PC-3 (cell line): Measurements from ENCODE around the gene FASTK. TPM values are rescaled to one million over a fixed set of nuclear protein-coding genes. Genes with fewer than 3 reads are reported as not detected.
A peak's percentile ranks its signal among the peaks of the same experiment; 100 is the strongest.

Source experiments
- ATAC-seq: fragments of 200-7000 bp; cut with Tn5 transposase; 2 replicates; pipeline ENCODE4 v1.9.1; 2020; ENCODE audit warnings: mild to moderate bottlenecking, moderate library complexity
- BruUV-seq: library from RNA; stranded (reverse); fragments of 400-500 nt; replicated peaks from 2 replicates; lab custom pipeline; 2021; lab: Mats Ljungman, UMichigan
- CTCF ChIA-PET: fragments of 300-600 bp; sonication (Branson Sonifier 250); formaldehyde crosslinking; loops from one replicate; lab custom pipeline; 2022; ENCODE audit warnings: antibody characterized with exemption; lab: Charles Lee
- POLR2A ChIA-PET: fragments of 300-600 bp; sonication (Branson Sonifier 250); formaldehyde crosslinking; loops from one replicate; lab custom pipeline; 2022; ENCODE audit warnings: antibody characterized with exemption; ENCODE audit not compliant: unreplicated experiment; lab: Charles Lee
- DNase-seq: peaks from one replicate; pipeline ENCODE4 v3.0.0-alpha.2; 2015
- H2AFZ ChIP-seq: fragments of 300-600 bp; sonication (generic); 2 replicates; pipeline ENCODE4 v1.6.0; 2016; ENCODE audit warnings: antibody characterized with exemption, low read length
- H3F3A ChIP-seq: fragments of 300-600 bp; sonication (generic); one replicate; pipeline ENCODE4 v1.6.0; 2017; ENCODE audit warnings: antibody characterized with exemption, low read length, control low read depth, mild to moderate bottlenecking; ENCODE audit not compliant: unreplicated experiment
- H3K27ac ChIP-seq: fragments of 300-600 bp; sonication (generic); 2 replicates; pipeline ENCODE4 v1.5.1; 2016; ENCODE audit warnings: mild to moderate bottlenecking, low read length
- H3K27me3 ChIP-seq: fragments of 300-600 bp; sonication (generic); 2 replicates; pipeline ENCODE4 v1.6.1; 2016; ENCODE audit warnings: low read length, mixed read lengths
- H3K36me3 ChIP-seq: fragments of 300-600 bp; sonication (generic); 2 replicates; pipeline ENCODE4 v1.6.1; 2016; ENCODE audit warnings: low read depth, mixed run types, low read length, mixed read lengths
- H3K4me1 ChIP-seq: fragments of 300-600 bp; sonication (generic); 2 replicates; pipeline ENCODE4 v1.5.1; 2016; ENCODE audit warnings: low read length; ENCODE audit not compliant: insufficient read depth
- H3K4me2 ChIP-seq: fragments of 300-600 bp; sonication (generic); 2 replicates; pipeline ENCODE4 v1.6.0; 2016; ENCODE audit warnings: low read length
- H3K4me3 ChIP-seq: fragments of 300-600 bp; sonication (generic); 2 replicates; pipeline ENCODE4 v1.5.1; 2016; ENCODE audit warnings: mild to moderate bottlenecking, low read length, mixed read lengths
- H3K79me2 ChIP-seq: fragments of 300-600 bp; sonication (generic); 2 replicates; pipeline ENCODE4 v1.6.1; 2017; ENCODE audit warnings: low read length, mixed read lengths
- H3K9ac ChIP-seq: fragments of 300-600 bp; sonication (generic); 2 replicates; pipeline ENCODE4 v1.6.0; 2016; ENCODE audit warnings: mild to moderate bottlenecking, low read length
- H3K9me2 ChIP-seq: fragments of 300-600 bp; sonication (generic); replicated peaks from 2 replicates; pipeline ENCODE4 v1.6.1; 2016; ENCODE audit warnings: mixed run types, low read length, mixed read lengths
- H3K9me3 ChIP-seq: fragments of 300-600 bp; sonication (generic); 2 replicates; pipeline ENCODE4 v1.6.1; 2016; ENCODE audit warnings: low read length, mixed read lengths
- H4K20me1 ChIP-seq: fragments of 300-600 bp; sonication (generic); 2 replicates; pipeline ENCODE4 v1.6.1; 2016; ENCODE audit warnings: low read length, mixed read lengths
- CTCF ChIP-seq: fragments of 300-600 bp; sonication (generic); conservative IDR thresholded peaks from 2 replicates; pipeline ENCODE4 v1.5.1; 2017; ENCODE audit warnings: antibody characterized with exemption, low read depth, mild to moderate bottlenecking, low read length
- EZH2 ChIP-seq: fragments of 300-600 bp; sonication (generic); IDR thresholded peaks from one replicate; pipeline ENCODE4 v1.6.1; 2017; ENCODE audit warnings: antibody characterized with exemption, mild to moderate bottlenecking, low read length; ENCODE audit not compliant: unreplicated experiment
- EZH2phosphoT487 ChIP-seq: fragments of 300-600 bp; sonication (generic); IDR thresholded peaks from 2 replicates; pipeline ENCODE4 v1.6.1; 2018; ENCODE audit warnings: mild to moderate bottlenecking, antibody characterized with exemption, low read length, borderline replicate concordance
- intact Hi-C: fragments of 100-400 bp; cut with micrococcal nuclease; formaldehyde crosslinking; loops from 2 replicates; pipeline ENCODE4 v1.9.0; 2023
- total RNA-seq: library from RNA; depleted of rRNA; stranded (reverse); fragments of >200 nt; gene quantifications from 2 replicates; pipeline ENCODE4 v1.2.3, GENCODE V29; 2014

The FASTK gene
- total RNA-seq, 1 experiment from 2014 or later = 163 TPM

DNA sequence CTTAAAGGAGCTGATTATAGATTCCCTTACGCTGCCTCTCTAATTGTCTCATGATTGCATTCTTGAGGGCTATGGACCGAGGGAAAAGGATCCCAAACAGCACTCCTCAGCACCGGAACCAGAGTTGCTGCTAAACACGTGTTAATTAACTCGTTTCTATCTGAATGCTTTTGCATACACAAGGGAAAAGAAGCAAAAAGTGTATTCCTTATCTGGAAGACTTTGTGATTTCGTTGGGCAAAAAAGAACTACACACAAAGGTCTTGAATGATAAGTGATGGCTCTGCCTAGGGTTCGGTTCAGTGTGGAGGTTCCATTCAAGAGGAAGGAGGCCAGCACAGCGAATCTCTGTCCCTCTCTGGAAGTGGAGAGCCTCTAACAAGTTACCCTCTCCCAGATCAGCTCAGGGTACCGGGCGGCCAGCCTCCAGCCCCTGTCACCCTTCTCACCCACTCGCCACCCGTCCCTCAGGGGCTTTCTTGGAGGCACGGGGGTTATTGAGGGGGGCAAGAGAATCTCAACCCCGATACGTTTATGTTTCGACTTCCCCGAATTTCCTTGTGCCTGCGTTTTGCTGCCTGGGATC is 21.7 kb downstream of the FASTK start:
- ChIA-PET CTCF (no interaction called here), POLR2A (interaction anchor here (0.6 kb wide), 1 partner anchor 57 kb away, joined by 3 read pairs; no protein-coding TSS in a partner anchor)
- DNase-seq (peak; percentile 30), ATAC-seq (no peak)
- Histone ChIP-seq H3F3A (no peaks in the 10 kb centered on the region), H3K36me3 (no peaks in the 10 kb centered on the region), H3K9ac (peak overlapping the region; percentile 89), H3K4me3 (peak overlapping the region; percentile 86), H3K9me3 (no peaks in the 10 kb centered on the region), H3K9me2 (no peaks in the 10 kb centered on the region), H3K27me3 (no peaks in the 10 kb centered on the region), H2AFZ (peak overlapping the region; percentile 82), H3K27ac (peak overlapping the region; percentile 67), H3K4me1 (peaks cover 48% of the 10 kb centered on the region), H3K79me2 (peaks cover 32% of the 10 kb centered on the region), H3K4me2 (peak overlapping the region; percentile 99), H4K20me1 (no peaks in the 10 kb centered on the region)
- intact Hi-C loops = loop anchor here (1.0 kb wide), 3 partner anchors 21 to 31 kb away; partner anchors contain the start of genes ABCB8, AGAP3 and FASTK
- TF ChIP-seq CTCF (no peak), EZH2phosphoT487 (no peak), EZH2 (no peak)
- TSS peak; percentile 63 for BruUV-seq

DNA sequence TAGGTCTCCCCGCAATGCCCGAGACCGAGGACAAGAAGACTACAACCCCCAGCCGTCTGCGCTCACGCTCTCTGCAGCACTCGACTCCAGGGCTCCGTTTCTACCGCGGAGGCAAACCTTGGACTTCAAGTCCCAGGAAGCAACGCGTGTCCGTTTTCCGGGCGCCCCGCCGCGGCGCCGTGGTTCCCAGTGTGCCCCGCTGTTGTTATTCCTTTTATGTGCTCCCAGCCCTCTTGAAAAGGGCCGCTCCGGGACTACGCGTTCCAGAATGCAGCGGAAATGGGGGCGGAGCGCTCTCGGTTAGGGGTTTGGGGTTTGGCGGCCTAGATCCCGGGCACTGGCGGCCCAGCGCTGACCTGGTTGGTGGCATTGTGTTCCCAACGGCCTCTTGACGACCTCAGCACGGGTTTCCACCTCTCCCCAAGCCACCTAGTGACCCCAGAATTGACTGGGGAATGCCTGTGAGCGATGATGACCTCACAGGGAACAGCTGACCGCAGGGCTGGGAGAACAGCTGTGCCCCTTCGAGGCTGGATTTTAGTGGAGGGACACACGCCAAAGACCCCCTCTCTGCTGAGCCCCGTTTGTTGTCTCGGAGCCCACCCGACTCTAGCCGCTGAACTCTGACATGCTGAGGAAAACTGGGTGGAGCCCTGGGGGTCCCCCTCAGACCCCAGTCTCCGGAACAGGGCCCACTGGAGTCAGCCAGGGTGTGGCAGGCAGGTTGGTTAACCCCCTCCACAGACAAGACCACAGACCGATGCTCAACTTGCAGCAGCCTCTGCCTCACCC is 22.4 kb downstream of the FASTK start:
- Histone ChIP-seq H3K9ac (peak overlapping the region; percentile 89), H3K27me3 (no peaks in the 10 kb centered on the region), H3K79me2 (peaks cover 27% of the 10 kb centered on the region), H2AFZ (peak overlapping the region; percentile 82), H3F3A (no peaks in the 10 kb centered on the region), H3K9me3 (no peaks in the 10 kb centered on the region), H3K27ac (peak overlapping the region; percentile 67), H4K20me1 (no peaks in the 10 kb centered on the region), H3K4me2 (peak overlapping the region; percentile 99), H3K4me1 (peaks cover 45% of the 10 kb centered on the region), H3K4me3 (peak overlapping the region; percentile 86), H3K36me3 (no peaks in the 10 kb centered on the region), H3K9me2 (no peaks in the 10 kb centered on the region)
- POLR2A ChIA-PET = interaction anchor here (0.6 kb wide), 1 partner anchor 57 kb away, joined by 3 read pairs; no protein-coding TSS in a partner anchor
- TF ChIP-seq EZH2phosphoT487 (no peak), CTCF (no peak), EZH2 (no peak)
- peak; percentile 98 for DNase-seq
- TSS peak; percentile 75 for BruUV-seq
- CTCF ChIA-PET = no interaction called here
- peak; percentile 80 for ATAC-seq
- intact Hi-C loops = loop anchor here (1.0 kb wide), 3 partner anchors 22 to 30 kb away; partner anchors contain the start of genes ABCB8, AGAP3 and FASTK

DNA sequence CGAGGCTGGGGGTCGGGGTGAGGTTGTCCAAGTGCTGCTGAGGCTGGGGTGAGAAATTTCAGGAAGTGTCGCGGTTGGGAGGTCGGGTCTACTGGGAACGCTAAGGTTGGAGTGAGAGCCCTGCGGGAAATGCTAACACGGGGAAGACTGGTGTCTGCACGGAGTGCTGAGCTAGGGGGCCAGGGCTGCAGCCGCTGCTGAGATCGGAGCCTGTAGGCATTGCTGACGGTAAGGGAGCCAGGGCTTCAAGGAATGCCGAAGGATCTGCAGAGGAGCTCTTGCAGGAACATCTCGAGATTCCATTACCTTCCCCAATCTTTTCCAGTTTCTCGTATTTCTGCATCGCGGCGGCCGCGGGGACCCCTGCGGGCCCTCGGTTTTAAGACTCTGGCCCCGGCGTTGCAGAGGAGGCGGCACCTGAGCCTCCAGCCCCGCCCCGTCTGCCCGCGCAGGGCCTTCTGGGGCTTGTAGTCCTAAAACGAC is 23.1 kb downstream of the FASTK start, which contains the start of gene CDK5:
TSS of gene CDK5 (minus strand) at position 392 of the 483 bp plus-strand sequence. CDS start at position 343, 49 bp downstream.
- no peak for TF ChIP-seq EZH2phosphoT487
- TF ChIP-seq CTCF = no peak
- TF ChIP-seq EZH2 = no peak
- DNase-seq (no peak), ATAC-seq (peak; percentile 6)
- Histone ChIP-seq H3K27ac (peak within 1 kb of the TSS; percentile 67), H3K9me2 (no peaks in the 10 kb centered on the region), H3K9me3 (no peaks in the 10 kb centered on the region), H3F3A (no peaks in the 10 kb centered on the region), H2AFZ (peak within 1 kb of the TSS; percentile 82), H3K4me3 (peak within 1 kb of the TSS; percentile 86), H3K4me1 (peaks cover 40% of the 10 kb centered on the region), H3K79me2 (peaks cover 27% of the 10 kb centered on the region), H3K27me3 (no peaks in the 10 kb centered on the region), H3K36me3 (no peaks in the 10 kb centered on the region), H3K9ac (peak within 1 kb of the TSS; percentile 89), H4K20me1 (no peaks in the 10 kb centered on the region), H3K4me2 (peak within 1 kb of the TSS; percentile 99)
- BruUV-seq = no TSS peak
- intact Hi-C loops = no loop called here
- CTCF ChIA-PET = no interaction called here
- POLR2A ChIA-PET = no interaction called here
